Heart left ventricle (tissue), 13 donors: ENCODE results near the gene DIAPH3.

Experiments used
- POLR2A ChIP-seq, 2 donors: fragments of 450-650 bp; IDR thresholded peaks; one replicate each; pipeline ENCODE4 v1.6.1; 2017; ENCODE audit warnings: antibody characterized with exemption in 2 of 2, mild to moderate bottlenecking in 2 of 2, moderate library complexity in 2 of 2
- TF ChIP-seq, protein P1 (sequence below), 12 donors: fragments of 200-600 bp; sonication (generic) in 4 of 12; IDR thresholded peaks; one replicate each; pipeline versions ENCODE4 v1.5.0 to v1.8.0; 2018 to 2022; ENCODE audit warnings: antibody characterized with exemption in 12 of 12, mild to moderate bottlenecking in 5 of 12
- donor health status: ischemic (EF 13 %, LVEDD 7.1; RV severe dilation, severe dysfunction).
- donor health status: DM: no; HTN: yes; CAD: no.
- donor health status: DM: no; HTN: no; CAD: no.
- donor health status: ischemic (EF 25% LVEDD 6.9; RV normal size, moderate dysfunction).
- donor health status: ischemic (EF 25% LVEDD 5.7; RV mildly dilated, moderate dysfunction).
- donor health status: ischemic (EF 35%, LVEDD 5.7; RV mildly dilated, moderate dysfunction).
- donor health status: nonischemic (EF 11% LVEDD 7.7; RV severe dilation, severe dysfunction).
- donor health status: DM: yes; HTN: yes; CAD: no.
- donor health status: PGD.
- donor health status: ischemic (EF 29% LVEDD 5.4; RV normal size, mild dysfunction).
- donor health status: nonischemic (EF 23%, LVEDD 6.1; RV moderate dilation, normal function).

DNA sequence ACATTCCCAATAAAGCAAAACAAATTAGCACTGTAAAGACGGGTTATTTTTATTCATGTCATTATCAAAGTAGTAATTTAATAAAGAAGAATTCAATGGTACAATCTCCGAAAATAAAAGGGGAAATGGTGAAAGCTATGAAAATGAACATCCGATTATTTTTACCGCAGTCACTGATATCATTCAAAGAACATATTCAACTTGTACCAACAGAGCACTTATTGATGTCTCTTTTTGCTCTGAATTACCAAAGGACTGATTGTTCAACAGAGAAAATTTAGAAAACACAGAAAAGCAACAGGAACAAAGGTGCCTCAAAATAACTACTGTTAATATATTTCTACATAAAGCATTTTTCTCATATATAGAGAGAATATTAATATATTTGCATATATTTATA lies 119.4 kb downstream of the DIAPH3 start:
- TF ChIP-seq POLR2A (IDR thresholded peaks at IDR 0.05) = no peak
- TF ChIP-seq, protein P1, sequence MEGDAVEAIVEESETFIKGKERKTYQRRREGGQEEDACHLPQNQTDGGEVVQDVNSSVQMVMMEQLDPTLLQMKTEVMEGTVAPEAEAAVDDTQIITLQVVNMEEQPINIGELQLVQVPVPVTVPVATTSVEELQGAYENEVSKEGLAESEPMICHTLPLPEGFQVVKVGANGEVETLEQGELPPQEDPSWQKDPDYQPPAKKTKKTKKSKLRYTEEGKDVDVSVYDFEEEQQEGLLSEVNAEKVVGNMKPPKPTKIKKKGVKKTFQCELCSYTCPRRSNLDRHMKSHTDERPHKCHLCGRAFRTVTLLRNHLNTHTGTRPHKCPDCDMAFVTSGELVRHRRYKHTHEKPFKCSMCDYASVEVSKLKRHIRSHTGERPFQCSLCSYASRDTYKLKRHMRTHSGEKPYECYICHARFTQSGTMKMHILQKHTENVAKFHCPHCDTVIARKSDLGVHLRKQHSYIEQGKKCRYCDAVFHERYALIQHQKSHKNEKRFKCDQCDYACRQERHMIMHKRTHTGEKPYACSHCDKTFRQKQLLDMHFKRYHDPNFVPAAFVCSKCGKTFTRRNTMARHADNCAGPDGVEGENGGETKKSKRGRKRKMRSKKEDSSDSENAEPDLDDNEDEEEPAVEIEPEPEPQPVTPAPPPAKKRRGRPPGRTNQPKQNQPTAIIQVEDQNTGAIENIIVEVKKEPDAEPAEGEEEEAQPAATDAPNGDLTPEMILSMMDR (IDR thresholded peaks at IDR 0.05) = no peak
